SH-SY5Y (cell line): Measurements from ENCODE around the gene ARHGEF11.

Experiments
- GATA2 ChIP-seq: IDR thresholded peaks from 2 replicates; pipeline ENCODE4 v1.6.1; 2011; ENCODE audit warnings: mild to moderate bottlenecking, low read depth, low read length
- GATA3 ChIP-seq: IDR thresholded peaks from 2 replicates; pipeline ENCODE4 v1.6.1; 2011; ENCODE audit warnings: low read depth, mild to moderate bottlenecking, low read length, moderate library complexity

- TF ChIP-seq GATA3 (no peak), GATA2 (no peak)
Measured at GRCh38 chr1:156910309-156910782, 135.2 kb downstream of the ARHGEF11 start.
